ENCODE results near the gene CRIP1. TPM values are rescaled to one million over a fixed set of nuclear protein-coding genes. Genes with fewer than 3 reads are reported as not detected.

CRIP1 gene
- polyA plus RNA-seq, 1 donor (not counting 4 experiments of a cell fraction or from before 2014, with no cell fraction given), result 1.7 TPM

- Histone ChIP-seq H3K27ac (ENCODE audit: control insufficient read depth, insufficient read depth, low read length) (no peak overlapping the region), H3K9me3 (ENCODE audit: control insufficient read depth, low read depth, low read length) (no peaks in the 10 kb centered on the region), H3K4me2 (ENCODE audit: control insufficient read depth, extremely low read depth, insufficient read depth, low read depth, low read length) (no peak overlapping the region), H2AFZ (ENCODE audit: control insufficient read depth, low read length) (no peak overlapping the region), H3K9me1 (ENCODE audit: control insufficient read depth, extremely low read depth, insufficient read depth, low read length) (no peaks in the 10 kb centered on the region), H3K4me1 (ENCODE audit: control insufficient read depth, extremely low read depth, insufficient read depth, low read length) (peaks cover 17% of the 10 kb centered on the region), H3K9ac (ENCODE audit: control insufficient read depth, extremely low read depth, insufficient read depth, low read length) (no peak overlapping the region), H3K4me3 (ENCODE audit: control insufficient read depth in 2 of 3, extremely low read depth in 1 of 3, insufficient read depth in 2 of 3, low read depth in 1 of 3, low read length in 3 of 3) (no peak overlapping the region), H4K20me1 (ENCODE audit: control insufficient read depth, extremely low read depth, insufficient read depth, low read length) (peaks cover 4% of the 10 kb centered on the region), H3K27me3 (ENCODE audit: control insufficient read depth, extremely low read depth, insufficient read depth, low read length) (peaks cover 11% of the 10 kb centered on the region), H3K36me3 (ENCODE audit: control insufficient read depth in 2 of 2, extremely low read depth in 1 of 2, insufficient read depth in 2 of 2, low read length in 2 of 2) (peaks cover 0 to 10% of the 10 kb centered on the region in 2 experiments), H3K79me2 (ENCODE audit: control insufficient read depth, insufficient read depth, low read length) (no peaks in the 10 kb centered on the region)
- dilution Hi-C loops (cut with MboI; ENCODE audit: extremely low pct_ligation_motif_present, low sequenced_read_pairs), result no loop called here
- DNase-seq (ENCODE audit: low read depth, low spot score), result no peak
- TF ChIP-seq EZH2 (IDR thresholded peaks at IDR 0.05; ENCODE audit: low read length) (no peak), CTCF (optimal IDR thresholded peaks at IDR 0.05 in 1 of 3, IDR thresholded peaks at IDR 0.05 in 1 of 3, conservative IDR thresholded peaks at IDR 0.05 in 1 of 3; ENCODE audit: extremely low read depth in 1 of 3, insufficient read depth in 2 of 3, low read length in 3 of 3) (no peak)
- no peak for FAIRE-seq
Observed at GRCh38 chr14:105471823-105472485, 14.7 kb upstream of the CRIP1 start.

- no peak overlapping the region for H3K27ac ChIP-seq (ENCODE audit: control insufficient read depth, insufficient read depth, low read length)
- H3K36me3 ChIP-seq (ENCODE audit: control insufficient read depth in 2 of 2, extremely low read depth in 1 of 2, insufficient read depth in 2 of 2, low read length in 2 of 2), result peaks cover 0 to 7% of the 10 kb centered on the region in 2 experiments
- no peak overlapping the region for H3K9ac ChIP-seq (ENCODE audit: control insufficient read depth, extremely low read depth, insufficient read depth, low read length)
- H3K9me3 ChIP-seq (ENCODE audit: control insufficient read depth, low read depth, low read length), result no peaks in the 10 kb centered on the region
- no peak overlapping the region for H3K4me3 ChIP-seq (ENCODE audit: control insufficient read depth in 2 of 3, extremely low read depth in 1 of 3, insufficient read depth in 2 of 3, low read depth in 1 of 3, low read length in 3 of 3)
- no peaks in the 10 kb centered on the region for H3K9me1 ChIP-seq (ENCODE audit: control insufficient read depth, extremely low read depth, insufficient read depth, low read length)
- H4K20me1 ChIP-seq (ENCODE audit: control insufficient read depth, extremely low read depth, insufficient read depth, low read length), result peaks cover 4% of the 10 kb centered on the region
- H3K4me2 ChIP-seq (ENCODE audit: control insufficient read depth, extremely low read depth, insufficient read depth, low read depth, low read length), result no peak overlapping the region
- peaks cover 17% of the 10 kb centered on the region for H3K4me1 ChIP-seq (ENCODE audit: control insufficient read depth, extremely low read depth, insufficient read depth, low read length)
- FAIRE-seq (no peak), DNase-seq (ENCODE audit: low read depth, low spot score) (no peak)
- dilution Hi-C loops (cut with MboI; ENCODE audit: extremely low pct_ligation_motif_present, low sequenced_read_pairs), result no loop called here
- peaks cover 11% of the 10 kb centered on the region for H3K27me3 ChIP-seq (ENCODE audit: control insufficient read depth, extremely low read depth, insufficient read depth, low read length)
- no peak for TF ChIP-seq EZH2 (IDR thresholded peaks at IDR 0.05; ENCODE audit: low read length)
- TF ChIP-seq CTCF (optimal IDR thresholded peaks at IDR 0.05 in 1 of 3, IDR thresholded peaks at IDR 0.05 in 1 of 3, conservative IDR thresholded peaks at IDR 0.05 in 1 of 3; ENCODE audit: extremely low read depth in 1 of 3, insufficient read depth in 2 of 3, low read length in 3 of 3), result no peak
- H2AFZ ChIP-seq (ENCODE audit: control insufficient read depth, low read length), result no peak overlapping the region
- no peaks in the 10 kb centered on the region for H3K79me2 ChIP-seq (ENCODE audit: control insufficient read depth, insufficient read depth, low read length)
Observed at GRCh38 chr14:105472486-105472991, 14.1 kb upstream of the CRIP1 start.

Data from keratinocyte (primary cell).